NCI-H774 (cell line): ENCODE results near the gene VOPP1.
"Not testable (repeated sequence)": the region's sequence is repeated elsewhere in the genome, so short reads cannot be mapped to it uniquely, and the experiment has no call there.

Experiments used
- DNase-seq: peaks from one replicate; lab custom pipeline; 2025; lab: John Stamatoyannopoulos, UW

VOPP1 gene

GRCh38 chr7:55488216-55488615 is 84.1 kb downstream of the VOPP1 start:
- DNase-seq = no peak

GRCh38 chr7:55486991-55487390 is 85.3 kb downstream of the VOPP1 start:
- DNase-seq = no peak

GRCh38 chr7:55486192-55486590 is 86.1 kb downstream of the VOPP1 start:
- no peak for DNase-seq

- no peak for DNase-seq
Observed at GRCh38 chr7:55485501-55486191, 86.7 kb downstream of the VOPP1 start.

GRCh38 chr7:55484834-55485233 is 87.5 kb downstream of the VOPP1 start:
- no peak for DNase-seq

- DNase-seq = no peak
Observed at GRCh38 chr7:55484241-55484640, 88.1 kb downstream of the VOPP1 start.

GRCh38 chr7:55483046-55483445 is 89.3 kb downstream of the VOPP1 start:
- DNase-seq = no peak

GRCh38 chr7:55481155-55481554 is 91.1 kb downstream of the VOPP1 start:
- no peak for DNase-seq

- no peak for DNase-seq
Observed at GRCh38 chr7:55478700-55479099, 93.6 kb downstream of the VOPP1 start.

GRCh38 chr7:55477781-55478374 is 94.4 kb downstream of the VOPP1 start:
- DNase-seq = no peak

GRCh38 chr7:55476852-55477780 is 95.2 kb downstream of the VOPP1 start:
- DNase-seq = no peak

- DNase-seq = no peak
Observed at GRCh38 chr7:55475855-55476803, 96.2 kb downstream of the VOPP1 start.

GRCh38 chr7:55474944-55475854 is 97.1 kb downstream of the VOPP1 start:
- no peak for DNase-seq

- DNase-seq = no peak
Observed at GRCh38 chr7:55473932-55474331, 98.4 kb downstream of the VOPP1 start.

- no peak for DNase-seq
Observed at GRCh38 chr7:55472928-55473725, 99.2 kb downstream of the VOPP1 start.

- DNase-seq = not testable (repeated sequence)
Observed at GRCh38 chr7:55472406-55472805, 99.9 kb downstream of the VOPP1 start.

GRCh38 chr7:55471594-55471993 is 100.7 kb downstream of the VOPP1 start:
- not testable (repeated sequence) for DNase-seq

GRCh38 chr7:55470261-55470660 is 102.0 kb downstream of the VOPP1 start:
- no peak for DNase-seq

- DNase-seq = no peak
Observed at GRCh38 chr7:55469721-55470120, 102.6 kb downstream of the VOPP1 start.

- DNase-seq = no peak
Observed at GRCh38 chr7:55469271-55469681, 103.0 kb downstream of the VOPP1 start.
